Measurements from ENCODE around the gene CCDC134.

DNA sequence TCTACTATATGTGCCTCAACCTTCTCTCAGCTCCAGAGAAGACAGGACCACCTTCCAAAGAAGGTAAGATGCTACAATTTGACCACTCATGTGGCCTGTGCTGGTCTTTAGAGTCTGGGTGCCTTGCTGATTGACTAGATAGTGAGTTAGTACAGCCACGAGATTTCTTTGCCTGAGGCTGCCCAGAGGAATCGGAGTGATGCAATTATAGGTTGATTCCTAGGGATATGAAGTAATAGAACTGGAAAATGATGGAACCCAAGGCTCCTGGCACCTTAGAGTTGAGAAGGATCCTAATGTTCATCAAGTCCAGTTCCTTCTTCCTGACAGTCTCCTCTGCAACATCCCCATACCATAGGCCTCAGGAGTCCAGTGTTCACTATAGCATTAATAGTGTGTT is 46.5 kb upstream of the CCDC134 start:
- TF ChIP-seq, protein P1, sequence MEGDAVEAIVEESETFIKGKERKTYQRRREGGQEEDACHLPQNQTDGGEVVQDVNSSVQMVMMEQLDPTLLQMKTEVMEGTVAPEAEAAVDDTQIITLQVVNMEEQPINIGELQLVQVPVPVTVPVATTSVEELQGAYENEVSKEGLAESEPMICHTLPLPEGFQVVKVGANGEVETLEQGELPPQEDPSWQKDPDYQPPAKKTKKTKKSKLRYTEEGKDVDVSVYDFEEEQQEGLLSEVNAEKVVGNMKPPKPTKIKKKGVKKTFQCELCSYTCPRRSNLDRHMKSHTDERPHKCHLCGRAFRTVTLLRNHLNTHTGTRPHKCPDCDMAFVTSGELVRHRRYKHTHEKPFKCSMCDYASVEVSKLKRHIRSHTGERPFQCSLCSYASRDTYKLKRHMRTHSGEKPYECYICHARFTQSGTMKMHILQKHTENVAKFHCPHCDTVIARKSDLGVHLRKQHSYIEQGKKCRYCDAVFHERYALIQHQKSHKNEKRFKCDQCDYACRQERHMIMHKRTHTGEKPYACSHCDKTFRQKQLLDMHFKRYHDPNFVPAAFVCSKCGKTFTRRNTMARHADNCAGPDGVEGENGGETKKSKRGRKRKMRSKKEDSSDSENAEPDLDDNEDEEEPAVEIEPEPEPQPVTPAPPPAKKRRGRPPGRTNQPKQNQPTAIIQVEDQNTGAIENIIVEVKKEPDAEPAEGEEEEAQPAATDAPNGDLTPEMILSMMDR (IDR thresholded peaks at IDR 0.05; ENCODE audit: insufficient read depth, low read depth, low read length): no peak
- TF ChIP-seq EZH2 (IDR thresholded peaks at IDR 0.05; ENCODE audit: insufficient read depth, low read length): no peak
